Measurements from ENCODE around the gene PKP3. TPM values are rescaled to one million over a fixed set of nuclear protein-coding genes. Genes with fewer than 3 reads are reported as not detected.
A peak's percentile ranks its signal among the peaks of the same experiment; 100 is the strongest.

PKP3 gene
- total and polyA plus RNA-seq, 9 of the 15 experiments (the other 6 are each of a cell fraction or from before 2014, with no cell fraction given) = 0.11 to 110 (median 30.7) TPM

- TF ChIP-seq MIER1 (IDR thresholded peaks at IDR 0.05; ENCODE audit: low read depth) (no peak), CBX5 (IDR thresholded peaks at IDR 0.05; ENCODE audit: borderline replicate concordance, low read depth) (no peak), YBX1 (IDR thresholded peaks at IDR 0.05) (no peak), TAL1 (IDR thresholded peaks at IDR 0.05) (no peak), ZNF239 (CRISPR knock-in tag; IDR thresholded peaks at IDR 0.05) (no peak), PYGO2 (tag; IDR thresholded peaks at IDR 0.05) (no peak), EGR1 (conservative IDR thresholded peaks at IDR 0.05) (no peak), SMARCC2 (IDR thresholded peaks at IDR 0.05; ENCODE audit: low read depth) (no peak), KDM5B (IDR thresholded peaks at IDR 0.05; ENCODE audit: insufficient replicate concordance, low read depth, low read length) (no peak), ETV5 (CRISPR knock-in tag; IDR thresholded peaks at IDR 0.05; ENCODE audit: low read depth) (no peak), HOMEZ (CRISPR knock-in tag; IDR thresholded peaks at IDR 0.05) (no peak), FUS (optimal IDR thresholded peaks at IDR 0.05; ENCODE audit: low read depth, low read length) (no peak), DNMT1 (IDR thresholded peaks at IDR 0.05) (no peak), ZNF785 (CRISPR knock-in tag; IDR thresholded peaks at IDR 0.05) (no peak), SP1 (CRISPR knock-in tag; IDR thresholded peaks at IDR 0.05) (peak; percentile 75; the same call in 1 of the 2 replicates), DEAF1 (CRISPR knock-in tag; IDR thresholded peaks at IDR 0.05) (no peak), LCOR (CRISPR knock-in tag; IDR thresholded peaks at IDR 0.05) (no peak), ARNT (IDR thresholded peaks at IDR 0.05) (no peak), EHMT2 (IDR thresholded peaks at IDR 0.05) (no peak), ZNF586 (CRISPR knock-in tag; conservative IDR thresholded peaks at IDR 0.05) (no peak)
- TF ChIP-seq, protein P1, sequence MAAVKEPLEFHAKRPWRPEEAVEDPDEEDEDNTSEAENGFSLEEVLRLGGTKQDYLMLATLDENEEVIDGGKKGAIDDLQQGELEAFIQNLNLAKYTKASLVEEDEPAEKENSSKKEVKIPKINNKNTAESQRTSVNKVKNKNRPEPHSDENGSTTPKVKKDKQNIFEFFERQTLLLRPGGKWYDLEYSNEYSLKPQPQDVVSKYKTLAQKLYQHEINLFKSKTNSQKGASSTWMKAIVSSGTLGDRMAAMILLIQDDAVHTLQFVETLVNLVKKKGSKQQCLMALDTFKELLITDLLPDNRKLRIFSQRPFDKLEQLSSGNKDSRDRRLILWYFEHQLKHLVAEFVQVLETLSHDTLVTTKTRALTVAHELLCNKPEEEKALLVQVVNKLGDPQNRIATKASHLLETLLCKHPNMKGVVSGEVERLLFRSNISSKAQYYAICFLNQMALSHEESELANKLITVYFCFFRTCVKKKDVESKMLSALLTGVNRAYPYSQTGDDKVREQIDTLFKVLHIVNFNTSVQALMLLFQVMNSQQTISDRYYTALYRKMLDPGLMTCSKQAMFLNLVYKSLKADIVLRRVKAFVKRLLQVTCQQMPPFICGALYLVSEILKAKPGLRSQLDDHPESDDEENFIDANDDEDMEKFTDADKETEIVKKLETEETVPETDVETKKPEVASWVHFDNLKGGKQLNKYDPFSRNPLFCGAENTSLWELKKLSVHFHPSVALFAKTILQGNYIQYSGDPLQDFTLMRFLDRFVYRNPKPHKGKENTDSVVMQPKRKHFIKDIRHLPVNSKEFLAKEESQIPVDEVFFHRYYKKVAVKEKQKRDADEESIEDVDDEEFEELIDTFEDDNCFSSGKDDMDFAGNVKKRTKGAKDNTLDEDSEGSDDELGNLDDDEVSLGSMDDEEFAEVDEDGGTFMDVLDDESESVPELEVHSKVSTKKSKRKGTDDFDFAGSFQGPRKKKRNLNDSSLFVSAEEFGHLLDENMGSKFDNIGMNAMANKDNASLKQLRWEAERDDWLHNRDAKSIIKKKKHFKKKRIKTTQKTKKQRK (IDR thresholded peaks at IDR 0.05; ENCODE audit: borderline replicate concordance, low read depth, low read length) = peak; percentile 19; the same call in 1 of the 2 replicates
- TF ChIP-seq, protein P2, sequence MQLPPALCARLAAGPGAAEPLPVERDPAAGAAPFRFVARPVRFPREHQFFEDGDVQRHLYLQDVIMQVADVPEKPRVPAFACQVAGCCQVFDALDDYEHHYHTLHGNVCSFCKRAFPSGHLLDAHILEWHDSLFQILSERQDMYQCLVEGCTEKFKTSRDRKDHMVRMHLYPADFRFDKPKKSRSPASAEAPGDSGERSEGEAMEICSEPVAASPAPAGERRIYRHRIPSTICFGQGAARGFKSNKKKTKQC (CRISPR knock-in tag; IDR thresholded peaks at IDR 0.05) = peak; percentile 57; the same call in 1 of the 2 replicates
Measured at GRCh38 chr11:449889-450808, 56.1 kb downstream of the PKP3 start, which contains the start of gene PTDSS2 (continued).

Data from K562 (cell line).